Measurements from ENCODE around the gene GPR37L1.
"Not testable (repeated sequence)": the region's sequence is repeated elsewhere in the genome, so short reads cannot be mapped to it uniquely, and the experiment has no call there.

The GPR37L1 gene

GRCh38 chr1:202154766-202155477, 32.2 kb downstream of the GPR37L1 start:
- DNase-seq (ENCODE audit: low read depth): peak; percentile 71

GRCh38 chr1:202155478-202156021, 32.8 kb downstream of the GPR37L1 start:
- DNase-seq (ENCODE audit: low read depth): peak; percentile 52

GRCh38 chr1:202156590-202156989, 33.9 kb downstream of the GPR37L1 start:
- no peak for DNase-seq (ENCODE audit: low read depth)

GRCh38 chr1:202157945-202158344, 35.2 kb downstream of the GPR37L1 start:
- no peak for DNase-seq (ENCODE audit: low read depth)

- DNase-seq (ENCODE audit: low read depth): no peak
These were observed 36.3 kb downstream of the GPR37L1 start for GRCh38 chr1:202158810-202159533.

GRCh38 chr1:202159534-202160371, 37.0 kb downstream of the GPR37L1 start:
- no peak for DNase-seq (ENCODE audit: low read depth)

GRCh38 chr1:202160377-202160940, 37.7 kb downstream of the GPR37L1 start, which contains the start of gene PTPN7:
PTPN7 (minus strand) TSS chr1:202160602; CDS start chr1:202159402, 1,200 bp downstream.
- no peak for DNase-seq (ENCODE audit: low read depth)

- no peak for DNase-seq (ENCODE audit: low read depth)
These were observed 38.7 kb downstream of the GPR37L1 start for GRCh38 chr1:202161151-202162046.

- DNase-seq (ENCODE audit: low read depth): no peak
These were observed 39.3 kb downstream of the GPR37L1 start for GRCh38 chr1:202162047-202162417.

GRCh38 chr1:202162418-202163280, 39.9 kb downstream of the GPR37L1 start:
- DNase-seq (ENCODE audit: low read depth): no peak

- DNase-seq (ENCODE audit: low read depth): no peak
These were observed 40.9 kb downstream of the GPR37L1 start for GRCh38 chr1:202163281-202164270.

GRCh38 chr1:202164271-202165037, 41.7 kb downstream of the GPR37L1 start:
- DNase-seq (ENCODE audit: low read depth): no peak

- no peak for DNase-seq (ENCODE audit: low read depth)
These were observed 42.7 kb downstream of the GPR37L1 start for GRCh38 chr1:202165267-202165941.

- DNase-seq (ENCODE audit: low read depth): no peak
These were observed 43.5 kb downstream of the GPR37L1 start for GRCh38 chr1:202165942-202166843.

- not testable (repeated sequence) for DNase-seq (ENCODE audit: low read depth)
These were observed 44.3 kb downstream of the GPR37L1 start for GRCh38 chr1:202167054-202167453.

Data from ELR (cell line).